GM12878 (cell line): ENCODE measurements around the gene RAP1GDS1. TPM values are rescaled to one million over a fixed set of nuclear protein-coding genes. Genes with fewer than 3 reads are reported as not detected.

Experiments used
- BMI1 ChIP-seq: fragments of 450-650 bp; IDR thresholded peaks from 2 replicates; pipeline ENCODE4 v1.6.1; 2016; ENCODE audit warnings: mild to moderate bottlenecking, moderate library complexity, borderline replicate concordance
- CREM ChIP-seq: IDR thresholded peaks from 2 replicates; pipeline ENCODE4 v1.6.1; 2014; ENCODE audit warnings: antibody characterized with exemption, low read depth
- CTCF ChIP-seq, 3 experiments: IDR thresholded peaks in 2 of 3; conservative IDR thresholded peaks in 1 of 3; 2 replicates each; pipeline ENCODE4 v1.5.1; 2011; ENCODE audit warnings: low read depth in 3 of 3, low read length in 3 of 3, mild to moderate bottlenecking in 3 of 3, control low read depth in 2 of 3, moderate library complexity in 2 of 3, inconsistent platforms in 1 of 3, mixed read lengths in 1 of 3; ENCODE audit not compliant: control insufficient read depth in 2 of 3, insufficient read depth in 1 of 3; ENCODE audit errors: extremely low read depth in 1 of 3
- EP300 ChIP-seq, 2 experiments: fragments of 150-350 bp in 1 of 2; IDR thresholded peaks; 2 replicates each; pipeline ENCODE4 v1.6.1; 2011 to 2012; ENCODE audit warnings: low read depth in 2 of 2, low read length in 2 of 2, borderline replicate concordance in 1 of 2, improper control_type of control experiment in 1 of 2, inconsistent platforms in 1 of 2; ENCODE audit not compliant: control insufficient read depth in 1 of 2
- HDGF ChIP-seq: fragments of 450-650 bp; IDR thresholded peaks from 2 replicates; pipeline ENCODE4 v1.6.1; 2016; ENCODE audit warnings: antibody characterized with exemption
- IKZF1 ChIP-seq: fragments of 450-650 bp; conservative IDR thresholded peaks from 2 replicates; pipeline ENCODE4 v1.6.1; 2017; ENCODE audit warnings: antibody characterized with exemption, mild to moderate bottlenecking
- IKZF2 ChIP-seq, 2 experiments: fragments of 450-650 bp; IDR thresholded peaks; 2 replicates each; pipeline ENCODE4 v1.6.1; 2017; ENCODE audit warnings: mild to moderate bottlenecking in 2 of 2, moderate library complexity in 2 of 2
- KDM1A ChIP-seq: fragments of 200-600 bp; sonication (generic); IDR thresholded peaks from 2 replicates; pipeline ENCODE4 v1.6.1; 2016; ENCODE audit warnings: borderline replicate concordance
- LARP7 ChIP-seq: fragments of 450-650 bp; IDR thresholded peaks from 2 replicates; pipeline ENCODE4 v1.6.1; 2017; ENCODE audit warnings: mild to moderate bottlenecking
- MXI1 ChIP-seq: fragments of 150-350 bp; IDR thresholded peaks from 2 replicates; pipeline ENCODE4 v1.6.1; 2011; ENCODE audit warnings: low read depth, mild to moderate bottlenecking, inconsistent platforms, low read length, improper control_type of control experiment
- NFXL1 ChIP-seq: fragments of 450-650 bp; IDR thresholded peaks from 2 replicates; pipeline ENCODE4 v1.6.1; 2017; ENCODE audit warnings: antibody characterized with exemption, mild to moderate bottlenecking, borderline replicate concordance
- POLR2AphosphoS5 ChIP-seq: IDR thresholded peaks from 2 replicates; pipeline ENCODE4 v1.6.1; 2011; ENCODE audit warnings: mild to moderate bottlenecking, low read length, inconsistent platforms
- RELA ChIP-seq: fragments of 450-650 bp; IDR thresholded peaks from 2 replicates; pipeline ENCODE4 v1.8.0; 2014; ENCODE audit warnings: borderline replicate concordance; ENCODE audit not compliant: partially characterized antibody
- SRF ChIP-seq, 2 experiments: IDR thresholded peaks; 2 replicates each; pipeline ENCODE4 v1.6.1; 2011; ENCODE audit warnings: low read depth in 2 of 2, low read length in 2 of 2, mild to moderate bottlenecking in 1 of 2, moderate library complexity in 1 of 2
- ZBTB11 ChIP-seq: fragments of 450-650 bp; formaldehyde crosslinking; IDR thresholded peaks from 2 replicates; pipeline ENCODE4 v1.5.0; 2022; ENCODE audit warnings: mild to moderate bottlenecking, missing genetic modification characterization
- polyA plus RNA-seq, 11 experiments: library from polyadenylated mRNA; depleted of rRNA in 4 of 11; unstranded in 6 of 11; stranded (reverse) in 5 of 11; fragments of >200 nt; fragmentation: Nextera tagmentation in 4 of 11; fragmentation: Illumina TruSeq in 1 of 11; extraction: Ambion mirVana in 4 of 11; extraction: Trizol in 1 of 11; gene quantifications; 1 replicate in 1 of 11; 2 replicates in 10 of 11; pipeline versions ENCODE4 v1.2.1 to v1.2.3, GENCODE V29; 2011 to 2016; ENCODE audit warnings: inconsistent platforms in 2 of 11, missing spikeins in 2 of 11, low read depth in 1 of 11
- total RNA-seq, 4 experiments: library from RNA; depleted of rRNA in 3 of 4; stranded (reverse); fragments of >200 nt in 3 of 4; fragmentation: Illumina TruSeq in 1 of 4; extraction: Trizol in 1 of 4; gene quantifications; 2 replicates each; pipeline versions ENCODE4 v1.2.1 to v1.2.3, GENCODE V29; 2013 to 2021
- TF ChIP-seq, protein P1 (sequence below): fragments of 450-650 bp; conservative IDR thresholded peaks from 2 replicates; pipeline ENCODE4 v1.6.1; 2017; ENCODE audit warnings: mild to moderate bottlenecking, moderate library complexity
- TF ChIP-seq, protein P2 (sequence below): IDR thresholded peaks from 2 replicates; pipeline ENCODE4 v1.6.1; 2012; ENCODE audit warnings: low read depth, low read length, improper control_type of control experiment

The RAP1GDS1 gene
- total and polyA plus RNA-seq, 10 of the 15 experiments (the other 5 are each of a cell fraction or from before 2014, with no cell fraction given) = 12.0 to 30.5 (median 20.7) TPM

GRCh38 chr4:98482847-98483806 is 221.9 kb downstream of the RAP1GDS1 start (continued):
- TF ChIP-seq POLR2AphosphoS5 = no peak
- TF ChIP-seq EP300 (IDR thresholded peaks at IDR 0.05; ENCODE audit: borderline replicate concordance in 1 of 2, control insufficient read depth in 1 of 2, low read depth in 2 of 2, low read length in 2 of 2) = peak; percentile 70 to 91
- peak; percentile 81 for TF ChIP-seq CREM
- TF ChIP-seq SRF (IDR thresholded peaks at IDR 0.05; ENCODE audit: low read depth in 2 of 2, low read length in 2 of 2) = no peak
- TF ChIP-seq, protein P1, sequence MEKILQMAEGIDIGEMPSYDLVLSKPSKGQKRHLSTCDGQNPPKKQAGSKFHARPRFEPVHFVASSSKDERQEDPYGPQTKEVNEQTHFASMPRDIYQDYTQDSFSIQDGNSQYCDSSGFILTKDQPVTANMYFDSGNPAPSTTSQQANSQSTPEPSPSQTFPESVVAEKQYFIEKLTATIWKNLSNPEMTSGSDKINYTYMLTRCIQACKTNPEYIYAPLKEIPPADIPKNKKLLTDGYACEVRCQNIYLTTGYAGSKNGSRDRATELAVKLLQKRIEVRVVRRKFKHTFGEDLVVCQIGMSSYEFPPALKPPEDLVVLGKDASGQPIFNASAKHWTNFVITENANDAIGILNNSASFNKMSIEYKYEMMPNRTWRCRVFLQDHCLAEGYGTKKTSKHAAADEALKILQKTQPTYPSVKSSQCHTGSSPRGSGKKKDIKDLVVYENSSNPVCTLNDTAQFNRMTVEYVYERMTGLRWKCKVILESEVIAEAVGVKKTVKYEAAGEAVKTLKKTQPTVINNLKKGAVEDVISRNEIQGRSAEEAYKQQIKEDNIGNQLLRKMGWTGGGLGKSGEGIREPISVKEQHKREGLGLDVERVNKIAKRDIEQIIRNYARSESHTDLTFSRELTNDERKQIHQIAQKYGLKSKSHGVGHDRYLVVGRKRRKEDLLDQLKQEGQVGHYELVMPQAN = 0 out of 2 replicates have a peak, but pooled peaks have one; percentile 45
- no peak for TF ChIP-seq CTCF (IDR thresholded peaks at IDR 0.05 in 2 of 3, conservative IDR thresholded peaks at IDR 0.05 in 1 of 3; ENCODE audit: control insufficient read depth in 2 of 3, extremely low read depth in 1 of 3, insufficient read depth in 1 of 3, low read depth in 3 of 3, low read length in 3 of 3)
- no peak for TF ChIP-seq ZBTB11 (CRISPR knock-in tag)
- peak; percentile 92 for TF ChIP-seq IKZF1
- TF ChIP-seq KDM1A = no peak
- TF ChIP-seq, protein P2, sequence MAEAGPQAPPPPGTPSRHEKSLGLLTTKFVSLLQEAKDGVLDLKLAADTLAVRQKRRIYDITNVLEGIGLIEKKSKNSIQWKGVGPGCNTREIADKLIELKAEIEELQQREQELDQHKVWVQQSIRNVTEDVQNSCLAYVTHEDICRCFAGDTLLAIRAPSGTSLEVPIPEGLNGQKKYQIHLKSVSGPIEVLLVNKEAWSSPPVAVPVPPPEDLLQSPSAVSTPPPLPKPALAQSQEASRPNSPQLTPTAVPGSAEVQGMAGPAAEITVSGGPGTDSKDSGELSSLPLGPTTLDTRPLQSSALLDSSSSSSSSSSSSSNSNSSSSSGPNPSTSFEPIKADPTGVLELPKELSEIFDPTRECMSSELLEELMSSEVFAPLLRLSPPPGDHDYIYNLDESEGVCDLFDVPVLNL = no peak
- TF ChIP-seq HDGF = no peak
- TF ChIP-seq MXI1 = peak; percentile 48
- peak; percentile 57 for TF ChIP-seq RELA
- TF ChIP-seq BMI1 = peak; percentile 68
- no peak for TF ChIP-seq NFXL1
- TF ChIP-seq IKZF2 (IDR thresholded peaks at IDR 0.05) = peak; percentile 89
- no peak for TF ChIP-seq LARP7
